H9 (cell line): Measurements from ENCODE around the gene EHBP1. TPM values are rescaled to one million over a fixed set of nuclear protein-coding genes. Genes with fewer than 3 reads are reported as not detected.

Experiments
- DNase-seq: peaks from one replicate; pipeline ENCODE4 v3.0.0-alpha.2; 2017
- H2AFZ ChIP-seq: one replicate; pipeline ENCODE4 v1.6.1; 2013; ENCODE audit warnings: mild to moderate bottlenecking, low read length, control low read depth, moderate library complexity
- H2AK5ac ChIP-seq: 2 replicates; pipeline ENCODE4 v1.6.1; 2013; ENCODE audit warnings: low read length, control low read depth, mixed read lengths; ENCODE audit not compliant: insufficient read length
- H2BK120ac ChIP-seq: one replicate; pipeline ENCODE4 v1.6.1; 2013; ENCODE audit warnings: low read depth, mild to moderate bottlenecking, low read length, control low read depth, inconsistent platforms; ENCODE audit not compliant: poor library complexity, severe bottlenecking
- H2BK12ac ChIP-seq: 2 replicates; pipeline ENCODE4 v1.6.1; 2013; ENCODE audit warnings: low read length, control low read depth, mixed read lengths, low read depth; ENCODE audit not compliant: insufficient read length
- H2BK15ac ChIP-seq: 2 replicates; pipeline ENCODE4 v1.6.1; 2013; ENCODE audit warnings: low read depth, low read length, control low read depth
- H2BK20ac ChIP-seq: one replicate; pipeline ENCODE4 v1.6.1; 2013; ENCODE audit warnings: low read depth, mild to moderate bottlenecking, low read length, control low read depth, inconsistent platforms; ENCODE audit not compliant: poor library complexity, severe bottlenecking
- H2BK5ac ChIP-seq: 2 replicates; pipeline ENCODE4 v1.6.1; 2013; ENCODE audit warnings: low read length, control low read depth, mixed read lengths; ENCODE audit not compliant: insufficient read length
- H3K14ac ChIP-seq: 2 replicates; pipeline ENCODE4 v1.6.1; 2013; ENCODE audit warnings: low read length, control low read depth; ENCODE audit not compliant: insufficient read depth
- H3K18ac ChIP-seq: 2 replicates; pipeline ENCODE4 v1.6.1; 2013; ENCODE audit warnings: low read depth, mild to moderate bottlenecking, mixed read lengths, low read length, control low read depth; ENCODE audit not compliant: insufficient read length
- H3K23ac ChIP-seq: 2 replicates; pipeline ENCODE4 v1.6.1; 2013; ENCODE audit warnings: low read length, control low read depth, mixed read lengths, low read depth; ENCODE audit not compliant: insufficient read length
- H3K23me2 ChIP-seq: 2 replicates; pipeline ENCODE4 v1.6.1; 2013; ENCODE audit warnings: low read depth, mild to moderate bottlenecking, mixed read lengths, low read length, control low read depth; ENCODE audit not compliant: insufficient read length, poor library complexity, severe bottlenecking
- H3K27ac ChIP-seq: 2 replicates; pipeline ENCODE4 v1.5.1; 2013; ENCODE audit warnings: low read length, control low read depth, mixed read lengths, low read depth; ENCODE audit not compliant: insufficient read length
- H3K27me3 ChIP-seq: 2 replicates; pipeline ENCODE4 v1.6.1; 2013; ENCODE audit warnings: low read length, control low read depth, inconsistent platforms; ENCODE audit not compliant: insufficient read depth
- H3K4ac ChIP-seq: 2 replicates; pipeline ENCODE4 v1.6.1; 2013; ENCODE audit warnings: low read depth, mild to moderate bottlenecking, control low read depth, inconsistent platforms, low read length, moderate library complexity
- H3K4me1 ChIP-seq: 2 replicates; pipeline ENCODE4 v1.6.1; 2013; ENCODE audit warnings: low read length, control low read depth, inconsistent platforms; ENCODE audit not compliant: insufficient read depth
- H3K4me2 ChIP-seq: 2 replicates; pipeline ENCODE4 v1.6.1; 2013; ENCODE audit warnings: low read length, control low read depth, mixed read lengths; ENCODE audit not compliant: insufficient read length, insufficient read depth
- H3K56ac ChIP-seq: 2 replicates; pipeline ENCODE4 v1.6.1; 2013; ENCODE audit warnings: low read depth, mild to moderate bottlenecking, mixed read lengths, low read length, control low read depth; ENCODE audit not compliant: insufficient read length
- H3K79me1 ChIP-seq: 2 replicates; pipeline ENCODE4 v1.6.1; 2013; ENCODE audit warnings: low read depth, mild to moderate bottlenecking, moderate library complexity, low read length, control low read depth, inconsistent platforms; ENCODE audit not compliant: insufficient read depth, poor library complexity, severe bottlenecking
- H3K79me2 ChIP-seq: 2 replicates; pipeline ENCODE4 v1.6.1; 2013; ENCODE audit warnings: low read length, control low read depth, inconsistent platforms; ENCODE audit not compliant: insufficient read depth
- H3K9ac ChIP-seq: 2 replicates; pipeline ENCODE4 v1.6.1; 2013; ENCODE audit warnings: low read length, control low read depth, mixed read lengths; ENCODE audit not compliant: insufficient read length; ENCODE audit errors: extremely low read depth
- H3K9me3 ChIP-seq: one replicate; pipeline ENCODE4 v1.6.1; 2013; ENCODE audit warnings: low read depth, low read length, inconsistent platforms; ENCODE audit not compliant: control insufficient read depth
- H3T11ph ChIP-seq: one replicate; pipeline ENCODE4 v1.6.1; 2013; ENCODE audit warnings: mild to moderate bottlenecking, low read length, control low read depth, inconsistent platforms
- H4K20me1 ChIP-seq: one replicate; pipeline ENCODE4 v1.6.1; 2013; ENCODE audit not compliant: control insufficient read depth, insufficient read length, insufficient read depth
- H4K5ac ChIP-seq: 2 replicates; pipeline ENCODE4 v1.6.1; 2013; ENCODE audit warnings: low read depth, mild to moderate bottlenecking, mixed read lengths, low read length, control low read depth; ENCODE audit not compliant: insufficient read length
- H4K8ac ChIP-seq: replicated peaks from 2 replicates; pipeline ENCODE4 v1.6.1; 2013; ENCODE audit warnings: low read length, control low read depth, mixed read lengths, low read depth; ENCODE audit not compliant: insufficient read length
- H4K91ac ChIP-seq: 2 replicates; pipeline ENCODE4 v1.6.1; 2013; ENCODE audit warnings: low read depth, mild to moderate bottlenecking, moderate library complexity, mixed read lengths, low read length, control low read depth; ENCODE audit not compliant: insufficient read length
- H3K27ac Mint-ChIP-seq, 3 experiments: 2 replicates in 2 of 3; 3 replicates in 1 of 3; pipeline ENCODE4 v1.8.0; 2020 to 2021; ENCODE audit warnings: mixed read lengths in 3 of 3, mild to moderate bottlenecking in 1 of 3, moderate library complexity in 1 of 3
- H3K27me3 Mint-ChIP-seq: 2 replicates; pipeline ENCODE4 v1.8.0; 2021; ENCODE audit warnings: low read depth, mild to moderate bottlenecking, moderate library complexity, mixed read lengths
- H3K36me3 Mint-ChIP-seq, 3 experiments: 2 replicates in 2 of 3; 3 replicates in 1 of 3; pipeline ENCODE4 v1.8.0; 2020 to 2021; ENCODE audit warnings: low read depth in 3 of 3, mixed read lengths in 3 of 3; ENCODE audit not compliant: insufficient read depth in 1 of 3
- H3K4me1 Mint-ChIP-seq, 2 experiments: 2 replicates each; pipeline ENCODE4 v1.8.0; 2020; ENCODE audit warnings: mixed read lengths in 2 of 2
- H3K4me3 Mint-ChIP-seq, 2 experiments: 2 replicates in 1 of 2; 3 replicates in 1 of 2; pipeline ENCODE4 v1.8.0; 2020 to 2021; ENCODE audit warnings: mild to moderate bottlenecking in 2 of 2, mixed read lengths in 2 of 2, moderate library complexity in 1 of 2
- H3K9me3 Mint-ChIP-seq, 2 experiments: 2 replicates in 1 of 2; 3 replicates in 1 of 2; pipeline ENCODE4 v1.8.0; 2020; ENCODE audit warnings: mild to moderate bottlenecking in 2 of 2, mixed read lengths in 2 of 2, moderate library complexity in 1 of 2
- CTCF ChIP-seq: fragments of 200-600 bp; sonication (generic); conservative IDR thresholded peaks from 3 replicates; pipeline ENCODE4 v1.8.0; 2021; ENCODE audit warnings: antibody characterized with exemption, mild to moderate bottlenecking
- WGBS: extraction: QIAGEN DNeasy Blood & Tissue Kit; methylation state at CpG from one replicate; pipeline ENCODE4 v1.1.7; 2013; ENCODE audit warnings: missing lambda C conversion rate, low lambda C conversion rate, mixed read lengths; ENCODE audit not compliant: insufficient read length; ENCODE audit errors: extremely low coverage; 5-methylcytosine and 5-hydroxymethylcytosine counted together
- total RNA-seq: library from RNA; stranded (reverse); gene quantifications from 2 replicates; pipeline ENCODE4 v1.2.1, GENCODE V29; 2021

The EHBP1 gene
- total RNA-seq, 1 experiment from 2014 or later, result 35.6 TPM

GRCh38 chr2:62999905-63000304 is 294.4 kb downstream of the EHBP1 start:
- no peak overlapping the region for H3K4me2 ChIP-seq

More at GRCh38 chr2:62999905-63000304, 294.4 kb downstream of the EHBP1 start:
- Histone ChIP-seq H4K8ac (no peak overlapping the region), H3K9me3 (no peaks in the 10 kb centered on the region), H4K20me1 (no peaks in the 10 kb centered on the region), H2AFZ (no peak overlapping the region), H2BK120ac (no peak overlapping the region), H3K4me1 (no peaks in the 10 kb centered on the region), H3K9ac (no peak overlapping the region), H3T11ph (no peak overlapping the region), H3K18ac (no peak overlapping the region), H4K91ac (no peak overlapping the region), H3K4ac (no peak overlapping the region), H4K5ac (no peak overlapping the region), H3K79me2 (no peaks in the 10 kb centered on the region), H3K79me1 (no peaks in the 10 kb centered on the region), H2BK20ac (no peak overlapping the region), H2BK12ac (no peak overlapping the region), H3K56ac (no peak overlapping the region), H3K23me2 (no peaks in the 10 kb centered on the region), H3K23ac (no peak overlapping the region), H3K14ac (no peak overlapping the region), H3K27me3 (no peaks in the 10 kb centered on the region), H2BK15ac (no peak overlapping the region), H3K27ac (no peak overlapping the region), H2AK5ac (no peak overlapping the region), H2BK5ac (no peak overlapping the region)
- Mint-ChIP-seq H3K36me3 (peaks cover 5 to 9% (median 7%) of the 10 kb centered on the region in 3 experiments; a peak in 5 of 7 replicates), H3K4me3 (no peak overlapping the region), H3K27me3 (no peaks in the 10 kb centered on the region), H3K9me3 (no peaks in the 10 kb centered on the region), H3K27ac (no peak overlapping the region; a peak in 1 of 7 replicates), H3K4me1 (peaks cover 5 to 8% of the 10 kb centered on the region in 2 experiments)
- DNase-seq, result no peak
- WGBS, result no CpG with 5 or more reads among the region's 1 CpG
- no peak for TF ChIP-seq CTCF
